Memory B cell (primary cell): ENCODE results near the gene LRRC4C.

ENCODE experiments used
- ATAC-seq: fragments of 150-1000 bp; cut with Tn5 transposase; 2 replicates; pipeline ENCODE4 v1.10.0; 2021; ENCODE audit warnings: low read depth, mild to moderate bottlenecking, moderate library complexity
- DNase-seq, 2 donors: peaks; one replicate each; pipeline ENCODE4 v3.0.0; 2022; ENCODE audit warnings: low spot score in 2 of 2
- H3K27ac Mint-ChIP-seq: one replicate; pipeline ENCODE4 v1.8.0; 2022; ENCODE audit warnings: mild to moderate bottlenecking, moderate library complexity, mixed read lengths
- H3K27me3 Mint-ChIP-seq: one replicate; pipeline ENCODE4 v1.8.0; 2022; ENCODE audit warnings: mixed read lengths
- H3K36me3 Mint-ChIP-seq: one replicate; pipeline ENCODE4 v1.8.0; 2022; ENCODE audit warnings: mild to moderate bottlenecking, mixed read lengths
- H3K4me1 Mint-ChIP-seq: one replicate; pipeline ENCODE4 v1.8.0; 2022; ENCODE audit warnings: mixed read lengths
- H3K4me3 Mint-ChIP-seq: one replicate; pipeline ENCODE4 v1.8.0; 2022; ENCODE audit warnings: mild to moderate bottlenecking, moderate library complexity, mixed read lengths
- H3K9me3 Mint-ChIP-seq: one replicate; pipeline ENCODE4 v1.8.0; 2022; ENCODE audit warnings: mixed read lengths

LRRC4C gene

GRCh38 chr11:41121600-41121999 is 337.9 kb downstream of the LRRC4C start:
- Mint-ChIP-seq H3K9me3 (peaks cover 1% of the 10 kb centered on the region), H3K4me1 (no peaks in the 10 kb centered on the region), H3K27me3 (no peaks in the 10 kb centered on the region), H3K27ac (no peak overlapping the region), H3K4me3 (no peak overlapping the region), H3K36me3 (no peaks in the 10 kb centered on the region)
- DNase-seq (no peak), ATAC-seq (no peak)

GRCh38 chr11:41119484-41119883 is 340.0 kb downstream of the LRRC4C start:
- Mint-ChIP-seq H3K4me3 (no peak overlapping the region), H3K27ac (no peak overlapping the region), H3K36me3 (no peaks in the 10 kb centered on the region), H3K27me3 (no peaks in the 10 kb centered on the region), H3K9me3 (no peaks in the 10 kb centered on the region), H3K4me1 (no peaks in the 10 kb centered on the region)
- no peak for DNase-seq
- ATAC-seq: no peak

- Mint-ChIP-seq H3K4me1 (no peaks in the 10 kb centered on the region), H3K9me3 (no peaks in the 10 kb centered on the region), H3K4me3 (no peak overlapping the region), H3K36me3 (no peaks in the 10 kb centered on the region), H3K27me3 (no peaks in the 10 kb centered on the region), H3K27ac (no peak overlapping the region)
- ATAC-seq: no peak
- DNase-seq: no peak
Measured at GRCh38 chr11:41118521-41118920, 340.9 kb downstream of the LRRC4C start.

GRCh38 chr11:41116970-41117369 is 342.5 kb downstream of the LRRC4C start:
- no peak overlapping the region for H3K27ac Mint-ChIP-seq
- H3K27me3 Mint-ChIP-seq: no peaks in the 10 kb centered on the region
- no peak for ATAC-seq

GRCh38 chr11:41115066-41115465 is 344.4 kb downstream of the LRRC4C start:
- no peaks in the 10 kb centered on the region for H3K9me3 Mint-ChIP-seq
- ATAC-seq (no peak), DNase-seq (no peak)
- no peaks in the 10 kb centered on the region for H3K4me1 Mint-ChIP-seq
- no peak overlapping the region for H3K27ac Mint-ChIP-seq
- no peaks in the 10 kb centered on the region for H3K27me3 Mint-ChIP-seq
- H3K4me3 Mint-ChIP-seq: no peak overlapping the region
- H3K36me3 Mint-ChIP-seq: no peaks in the 10 kb centered on the region

More at GRCh38 chr11:41116970-41117369, 342.5 kb downstream of the LRRC4C start:
- DNase-seq: no peak
- H3K4me3 Mint-ChIP-seq: no peak overlapping the region
- no peaks in the 10 kb centered on the region for H3K9me3 Mint-ChIP-seq
- H3K36me3 Mint-ChIP-seq: no peaks in the 10 kb centered on the region
- no peaks in the 10 kb centered on the region for H3K4me1 Mint-ChIP-seq

GRCh38 chr11:41113160-41113559 is 346.3 kb downstream of the LRRC4C start:
- Mint-ChIP-seq H3K27ac (no peak overlapping the region), H3K27me3 (no peaks in the 10 kb centered on the region), H3K36me3 (no peaks in the 10 kb centered on the region), H3K4me1 (no peaks in the 10 kb centered on the region), H3K9me3 (no peaks in the 10 kb centered on the region), H3K4me3 (no peak overlapping the region)
- ATAC-seq (no peak), DNase-seq (no peak)

- no peaks in the 10 kb centered on the region for H3K36me3 Mint-ChIP-seq
- no peaks in the 10 kb centered on the region for H3K9me3 Mint-ChIP-seq
- H3K27me3 Mint-ChIP-seq: no peaks in the 10 kb centered on the region
- H3K27ac Mint-ChIP-seq: no peak overlapping the region
- DNase-seq (no peak), ATAC-seq (no peak)
- no peak overlapping the region for H3K4me3 Mint-ChIP-seq
- H3K4me1 Mint-ChIP-seq: no peaks in the 10 kb centered on the region
Measured at GRCh38 chr11:41110527-41110926, 348.9 kb downstream of the LRRC4C start.

GRCh38 chr11:41102471-41102870 is 357.0 kb downstream of the LRRC4C start:
- H3K4me3 Mint-ChIP-seq: no peak overlapping the region
- no peak for ATAC-seq

GRCh38 chr11:41099654-41100053 is 359.8 kb downstream of the LRRC4C start:
- ATAC-seq: no peak
- Mint-ChIP-seq H3K27ac (no peak overlapping the region), H3K36me3 (no peaks in the 10 kb centered on the region), H3K4me1 (no peaks in the 10 kb centered on the region), H3K4me3 (no peak overlapping the region), H3K9me3 (no peaks in the 10 kb centered on the region), H3K27me3 (no peaks in the 10 kb centered on the region)
- DNase-seq: no peak

More at GRCh38 chr11:41102471-41102870, 357.0 kb downstream of the LRRC4C start:
- Mint-ChIP-seq H3K36me3 (no peaks in the 10 kb centered on the region), H3K27ac (no peak overlapping the region), H3K9me3 (no peaks in the 10 kb centered on the region), H3K27me3 (no peaks in the 10 kb centered on the region), H3K4me1 (no peaks in the 10 kb centered on the region)
- no peak for DNase-seq

- Mint-ChIP-seq H3K27ac (no peak overlapping the region), H3K4me3 (no peak overlapping the region), H3K9me3 (peaks cover 2% of the 10 kb centered on the region), H3K4me1 (no peaks in the 10 kb centered on the region), H3K36me3 (no peaks in the 10 kb centered on the region), H3K27me3 (no peaks in the 10 kb centered on the region)
- DNase-seq: no peak
- no peak for ATAC-seq
Measured at GRCh38 chr11:41085123-41085522, 374.3 kb downstream of the LRRC4C start.

GRCh38 chr11:41081756-41082285 is 377.6 kb downstream of the LRRC4C start:
- no peaks in the 10 kb centered on the region for H3K36me3 Mint-ChIP-seq
- ATAC-seq (no peak), DNase-seq (no peak)
- H3K9me3 Mint-ChIP-seq: peaks cover 4% of the 10 kb centered on the region
- no peak overlapping the region for H3K27ac Mint-ChIP-seq
- H3K27me3 Mint-ChIP-seq: no peaks in the 10 kb centered on the region
- H3K4me3 Mint-ChIP-seq: no peak overlapping the region
- H3K4me1 Mint-ChIP-seq: no peaks in the 10 kb centered on the region

- ATAC-seq (no peak), DNase-seq (no peak)
- H3K9me3 Mint-ChIP-seq: peaks cover 6% of the 10 kb centered on the region
- no peaks in the 10 kb centered on the region for H3K36me3 Mint-ChIP-seq
- H3K4me3 Mint-ChIP-seq: no peak overlapping the region
- H3K27ac Mint-ChIP-seq: no peak overlapping the region
- H3K4me1 Mint-ChIP-seq: no peaks in the 10 kb centered on the region
- H3K27me3 Mint-ChIP-seq: no peaks in the 10 kb centered on the region
Measured at GRCh38 chr11:41074318-41074717, 385.1 kb downstream of the LRRC4C start.

GRCh38 chr11:41065432-41065831 is 394.0 kb downstream of the LRRC4C start:
- Mint-ChIP-seq H3K4me1 (no peaks in the 10 kb centered on the region), H3K4me3 (no peak overlapping the region), H3K36me3 (no peaks in the 10 kb centered on the region), H3K27me3 (no peaks in the 10 kb centered on the region), H3K27ac (no peak overlapping the region), H3K9me3 (peaks cover 20% of the 10 kb centered on the region)
- ATAC-seq (no peak), DNase-seq (no peak)

GRCh38 chr11:41058138-41058537 is 401.3 kb downstream of the LRRC4C start:
- no peaks in the 10 kb centered on the region for H3K4me1 Mint-ChIP-seq
- H3K4me3 Mint-ChIP-seq: no peak overlapping the region
- ATAC-seq: no peak
- H3K36me3 Mint-ChIP-seq: no peaks in the 10 kb centered on the region
- H3K9me3 Mint-ChIP-seq: peaks cover 7% of the 10 kb centered on the region
- DNase-seq: no peak
- H3K27me3 Mint-ChIP-seq: no peaks in the 10 kb centered on the region
- no peak overlapping the region for H3K27ac Mint-ChIP-seq

GRCh38 chr11:41056892-41057569 is 402.4 kb downstream of the LRRC4C start:
- H3K4me1 Mint-ChIP-seq: no peaks in the 10 kb centered on the region
- H3K9me3 Mint-ChIP-seq: peaks cover 5% of the 10 kb centered on the region
- H3K27me3 Mint-ChIP-seq: no peaks in the 10 kb centered on the region
- H3K36me3 Mint-ChIP-seq: no peaks in the 10 kb centered on the region
- H3K4me3 Mint-ChIP-seq: no peak overlapping the region
- no peak overlapping the region for H3K27ac Mint-ChIP-seq
- no peak for DNase-seq
- ATAC-seq: no peak
